ENCODE results near the gene MT2A. TPM values are rescaled to one million over a fixed set of nuclear protein-coding genes. Genes with fewer than 3 reads are reported as not detected.

MT2A gene
- total RNA-seq, 2 donors from 2014 or later, result 20.0 to 211 TPM

DNA sequence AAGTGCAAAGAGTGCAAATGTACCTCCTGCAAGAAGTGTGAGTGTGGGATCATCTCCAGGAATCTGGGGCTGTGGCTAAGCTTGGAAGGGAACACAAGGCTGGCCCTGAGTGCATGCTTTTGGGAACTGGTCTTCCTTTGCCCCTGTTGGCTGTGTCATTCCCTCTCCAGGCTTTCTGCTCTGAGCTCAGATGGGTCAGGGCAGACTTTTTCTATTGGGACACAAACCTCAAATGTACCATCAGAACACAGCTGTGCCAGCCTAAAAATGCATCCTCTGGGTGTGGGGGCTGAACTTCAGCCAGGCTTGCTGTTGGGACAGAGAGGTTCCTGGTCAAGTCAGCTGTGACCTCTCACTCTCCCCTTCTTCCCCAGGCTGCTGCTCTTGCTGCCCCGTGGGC lies 44.2 kb downstream of the MT2A start:
- Histone ChIP-seq H3K4me1 (peaks cover 4% of the 10 kb centered on the region), H3K27ac (no peak overlapping the region), H3K36me3 (replicated peaks in 1 of 2; ENCODE audit: insufficient read depth in 1 of 2, low read depth in 2 of 2) (no peaks in the 10 kb centered on the region), H3K9me3 (no peaks in the 10 kb centered on the region), H3K27me3 (no peaks in the 10 kb centered on the region), H3K4me3 (no peak overlapping the region)
- no peak for TF ChIP-seq POLR2A (IDR thresholded peaks at IDR 0.05)
- TF ChIP-seq, protein P1, sequence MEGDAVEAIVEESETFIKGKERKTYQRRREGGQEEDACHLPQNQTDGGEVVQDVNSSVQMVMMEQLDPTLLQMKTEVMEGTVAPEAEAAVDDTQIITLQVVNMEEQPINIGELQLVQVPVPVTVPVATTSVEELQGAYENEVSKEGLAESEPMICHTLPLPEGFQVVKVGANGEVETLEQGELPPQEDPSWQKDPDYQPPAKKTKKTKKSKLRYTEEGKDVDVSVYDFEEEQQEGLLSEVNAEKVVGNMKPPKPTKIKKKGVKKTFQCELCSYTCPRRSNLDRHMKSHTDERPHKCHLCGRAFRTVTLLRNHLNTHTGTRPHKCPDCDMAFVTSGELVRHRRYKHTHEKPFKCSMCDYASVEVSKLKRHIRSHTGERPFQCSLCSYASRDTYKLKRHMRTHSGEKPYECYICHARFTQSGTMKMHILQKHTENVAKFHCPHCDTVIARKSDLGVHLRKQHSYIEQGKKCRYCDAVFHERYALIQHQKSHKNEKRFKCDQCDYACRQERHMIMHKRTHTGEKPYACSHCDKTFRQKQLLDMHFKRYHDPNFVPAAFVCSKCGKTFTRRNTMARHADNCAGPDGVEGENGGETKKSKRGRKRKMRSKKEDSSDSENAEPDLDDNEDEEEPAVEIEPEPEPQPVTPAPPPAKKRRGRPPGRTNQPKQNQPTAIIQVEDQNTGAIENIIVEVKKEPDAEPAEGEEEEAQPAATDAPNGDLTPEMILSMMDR (IDR thresholded peaks at IDR 0.05), result no peak
- DNase-seq (no peak), ATAC-seq (no peak)
- 20 to 44% methylated on average over 1 of the region's 1 CpG for WGBS, 2 donors
- intact Hi-C loops (cut with DNase I), result no loop called here

DNA sequence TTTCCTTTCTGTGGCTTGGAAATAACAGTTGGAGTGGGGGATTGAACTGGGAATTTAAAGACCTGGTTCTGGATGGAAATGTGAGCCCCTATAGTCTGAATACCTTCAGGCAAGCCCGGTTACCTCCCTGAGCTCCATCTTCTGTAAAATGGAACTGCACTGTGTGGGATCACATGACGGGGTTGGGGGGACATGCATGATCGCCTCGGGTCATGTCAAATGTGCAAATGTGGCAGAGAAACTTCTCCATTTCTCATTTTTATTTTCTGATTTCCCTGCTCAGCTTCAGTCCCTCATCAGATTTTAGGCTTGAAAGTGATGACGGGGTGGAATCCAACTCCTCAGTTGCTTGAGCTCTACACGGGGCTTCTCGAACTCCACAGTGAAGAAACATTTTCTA lies 44.8 kb downstream of the MT2A start:
- ATAC-seq, result no peak
- TF ChIP-seq, protein P1 (IDR thresholded peaks at IDR 0.05), result no peak
- no peak for TF ChIP-seq POLR2A (IDR thresholded peaks at IDR 0.05)
- H3K4me1 ChIP-seq, result peaks cover 6% of the 10 kb centered on the region
- no peaks in the 10 kb centered on the region for H3K36me3 ChIP-seq (replicated peaks in 1 of 2; ENCODE audit: insufficient read depth in 1 of 2, low read depth in 2 of 2)
- 74 to 86% methylated on average over 7 of the region's 7 CpGs for WGBS, 2 donors
- no peak overlapping the region for H3K27ac ChIP-seq
- H3K27me3 ChIP-seq, result no peaks in the 10 kb centered on the region
- no peak for DNase-seq
- no peaks in the 10 kb centered on the region for H3K9me3 ChIP-seq
- H3K4me3 ChIP-seq, result no peak overlapping the region
- intact Hi-C loops (cut with DNase I), result no loop called here

DNA sequence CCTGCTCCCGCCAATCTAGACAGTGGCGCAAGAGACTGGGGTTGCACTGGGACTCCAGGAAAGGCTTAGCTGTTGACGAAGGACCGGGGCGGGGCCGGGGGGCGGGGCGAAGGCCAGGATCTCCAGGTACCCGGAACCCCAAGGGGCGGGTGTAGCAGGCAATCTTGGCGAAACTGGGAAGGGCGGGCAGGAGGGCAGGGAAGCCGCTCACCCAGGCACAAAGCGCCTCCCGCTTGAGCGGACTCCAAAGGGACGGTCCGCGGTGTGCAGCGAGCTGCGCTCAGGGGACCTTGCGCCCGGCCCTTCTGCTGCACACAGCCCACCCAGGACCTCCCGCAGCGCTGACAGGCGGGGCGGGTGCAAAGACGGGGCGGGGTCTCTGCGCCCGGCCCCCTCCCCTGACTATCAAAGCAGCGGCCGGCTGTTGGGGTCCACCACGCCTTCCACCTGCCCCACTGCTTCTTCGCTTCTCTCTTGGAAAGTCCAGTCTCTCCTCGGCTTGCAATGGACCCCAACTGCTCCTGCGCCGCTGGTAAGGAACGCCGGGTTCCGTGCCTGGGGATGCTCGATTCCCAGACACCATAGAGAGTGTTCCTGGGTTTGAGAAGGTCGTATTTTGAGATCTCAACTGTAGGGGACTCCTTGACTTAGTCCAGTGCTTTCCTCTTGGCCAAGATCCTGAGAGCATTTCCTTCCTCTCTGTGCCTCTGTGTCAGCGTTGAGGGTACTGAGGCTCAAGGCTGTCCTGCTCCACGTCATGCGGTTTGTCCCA lies 49.4 kb downstream of the MT2A start, which contains the start of gene MT1F:
TSS of gene MT1F (plus strand) at position 405 of the 772 bp plus-strand sequence. CDS start at position 505, 100 bp downstream.
- peak; percentile 96 for ATAC-seq
- Histone ChIP-seq H3K4me3 (peak within 1 kb of the TSS; percentile 20 to 61), H3K4me1 (peaks cover 21% of the 10 kb centered on the region), H3K27ac (peak within 1 kb of the TSS; percentile 92 to 97 (median 96)), H3K9me3 (no peaks in the 10 kb centered on the region), H3K27me3 (no peaks in the 10 kb centered on the region), H3K36me3 (replicated peaks in 1 of 2; ENCODE audit: insufficient read depth in 1 of 2, low read depth in 2 of 2) (no peaks in the 10 kb centered on the region)
- TF ChIP-seq, protein P1 (IDR thresholded peaks at IDR 0.05), result peak in 2 of 7 experiments; percentile 33 to 37
- peak; percentile 76 to 85 (median 83) for TF ChIP-seq POLR2A (IDR thresholded peaks at IDR 0.05)
- 0 to 1% methylated on average over 16 to 45 of the region's 46 CpGs for WGBS, 2 donors
- intact Hi-C loops (cut with DNase I), result no loop called here
- DNase-seq, result peak; percentile 97 to 99 (median 98)

DNA sequence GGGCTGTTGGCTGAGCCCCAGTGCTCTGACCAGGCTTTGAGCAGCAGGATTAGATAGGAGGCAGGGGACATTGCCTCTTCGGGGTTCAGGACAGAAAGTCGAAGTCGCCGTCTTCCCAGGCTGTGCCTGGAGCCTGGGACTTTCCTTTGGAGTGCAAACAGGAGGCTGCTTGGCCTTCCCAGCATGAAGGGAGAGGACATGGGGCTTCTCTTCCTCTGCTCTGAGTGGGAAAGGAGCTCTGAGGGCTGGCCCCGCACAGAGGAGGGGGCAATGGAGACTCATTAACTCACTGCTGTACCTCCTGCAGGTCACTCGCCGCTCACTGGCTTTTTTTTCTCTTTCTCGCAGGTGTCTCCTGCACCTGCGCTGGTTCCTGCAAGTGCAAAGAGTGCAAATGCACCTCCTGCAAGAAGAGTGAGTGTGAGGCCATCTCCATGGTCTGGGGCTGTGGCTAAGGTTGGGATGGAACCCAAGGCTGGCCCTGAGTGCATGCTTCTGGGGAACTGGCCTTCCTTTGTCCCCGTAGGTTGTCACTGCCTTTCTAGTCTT lies 50.0 kb downstream of the MT2A start:
- peak; percentile 6 for ATAC-seq

More for the DNA sequence above, 50.0 kb downstream of the MT2A start:
- Histone ChIP-seq H3K4me3 (peak overlapping the region; percentile 20 to 61), H3K27me3 (no peaks in the 10 kb centered on the region), H3K27ac (peak overlapping the region; percentile 92 to 97 (median 96)), H3K9me3 (no peaks in the 10 kb centered on the region), H3K36me3 (replicated peaks in 1 of 2; ENCODE audit: insufficient read depth in 1 of 2, low read depth in 2 of 2) (no peaks in the 10 kb centered on the region), H3K4me1 (peaks cover 21% of the 10 kb centered on the region)
- WGBS, 2 donors, result 9 to 10% methylated on average over 7 to 10 of the region's 10 CpGs
- DNase-seq, result peak in 2 of 4 donors; percentile 39 to 66
- intact Hi-C loops (cut with DNase I), result no loop called here
- TF ChIP-seq, protein P1 (IDR thresholded peaks at IDR 0.05), result peak in 1 of 7 experiments; percentile 9
- no peak for TF ChIP-seq POLR2A (IDR thresholded peaks at IDR 0.05)

Other genes starting within 250 kb of the MT2A start
- 100 to 1,000 TPM in 1 of 2 donors, 10 to 100 TPM in 1; 87.7 to 130 TPM for gene AMFR, start 183.0 kb upstream of the MT2A start, total RNA-seq
- gene NUDT21, start 157.3 kb upstream of the MT2A start, total RNA-seq, result 10 to 100 TPM in 1 of 2 donors, 1 to 10 TPM in 1; 9.2 to 24.6 TPM
- 10 to 100 TPM in 1 of 2 donors, 1 to 10 TPM in 1; 6.6 to 15.6 TPM for gene OGFOD1, start 157.0 kb upstream of the MT2A start, total RNA-seq
- 10 to 100 TPM; 14.3 to 19.1 TPM for gene BBS2, start 88.6 kb upstream of the MT2A start, total RNA-seq
- not detected for gene MT4, start 43.5 kb upstream of the MT2A start, total RNA-seq
- gene MT3, start 19.1 kb upstream of the MT2A start, total RNA-seq, result not detected
- gene MT1E, start 17.2 kb downstream of the MT2A start, total RNA-seq, result 100 to 1,000 TPM in 1 of 2 donors, 10 to 100 TPM in 1; 99.9 to 679 TPM
- 100 to 1,000 TPM in 1 of 2 donors, 1 to 10 TPM in 1; 9.6 to 112 TPM for gene MT1M, start 24.1 kb downstream of the MT2A start, total RNA-seq
- 100 to 1,000 TPM in 1 of 2 donors, not detected in 1; 268 TPM for gene MT1A, start 30.1 kb downstream of the MT2A start, total RNA-seq
- not detected for gene MT1B, start 43.3 kb downstream of the MT2A start, total RNA-seq
- gene MT1F, start 49.4 kb downstream of the MT2A start, total RNA-seq, result 10 to 100 TPM; 27.5 to 92.0 TPM
- gene MT1G, start 59.5 kb downstream of the MT2A start, total RNA-seq, result 100 to 1,000 TPM in 1 of 2 donors, 10 to 100 TPM in 1; 95.2 to 413 TPM
- 1 to 10 TPM; 4.9 to 8.8 TPM for gene MT1H, start 61.2 kb downstream of the MT2A start, total RNA-seq
- 1,000 to 10,000 TPM in 1 of 2 donors, 100 to 1,000 TPM in 1; 430 to 1,140 TPM for gene MT1X, start 73.9 kb downstream of the MT2A start, total RNA-seq
- gene NUP93, start 121.5 kb downstream of the MT2A start, total RNA-seq, result 10 to 100 TPM; 12.2 to 19.1 TPM